Measurements from ENCODE around the gene OR7C2. TPM values are rescaled to one million over a fixed set of nuclear protein-coding genes. Genes with fewer than 3 reads are reported as not detected.

Gene OR7C2
- total RNA-seq, 1 donor from 2014 or later: not detected

DNA sequence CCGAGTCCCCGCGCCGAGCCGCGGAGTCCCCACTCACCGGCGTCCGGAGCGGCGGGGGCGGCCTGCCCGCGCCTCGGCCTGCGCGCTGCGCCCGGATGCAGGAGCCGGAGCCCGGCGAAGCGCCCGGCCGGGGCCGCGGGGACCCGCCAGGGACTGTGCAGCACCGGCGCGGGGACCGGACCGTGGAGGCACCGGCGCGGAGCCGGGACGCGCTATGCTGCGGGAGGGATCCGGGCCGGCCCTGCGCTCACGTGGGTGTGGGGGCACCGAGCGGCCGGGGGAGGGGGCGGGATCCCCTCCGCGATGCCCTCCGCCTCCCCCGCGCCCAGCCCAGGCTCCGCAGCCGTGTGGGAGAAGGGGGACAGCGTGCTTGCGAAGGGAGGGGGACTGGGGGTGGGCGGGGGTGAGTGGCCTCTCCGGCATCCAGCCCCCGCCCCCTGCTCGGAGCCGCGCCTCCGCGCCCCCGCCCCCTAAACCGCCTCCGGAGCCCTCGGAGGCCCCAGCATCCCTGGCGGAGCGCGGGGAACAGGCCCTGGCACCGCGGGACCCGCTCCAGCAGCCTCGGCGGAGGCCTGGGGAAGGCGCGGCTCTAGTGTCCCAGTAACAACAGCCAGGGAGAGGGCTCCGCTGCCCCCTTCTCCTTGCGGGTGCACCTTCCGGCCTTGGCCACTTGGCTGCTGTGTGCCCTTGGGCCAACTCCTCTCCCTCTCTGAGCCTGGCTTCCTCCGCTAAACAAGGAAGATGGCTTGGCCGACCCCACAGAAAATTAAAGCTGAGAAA, 38.4 kb downstream of the OR7C2 start, which contains the start of gene SLC1A6:
Gene SLC1A6, minus strand, starts transcription at position 389 of the 780 bp plus-strand sequence. CDS start 6,954 bp downstream, outside the sequence.
- DNase-seq (ENCODE audit: low spot score): no peak

DNA sequence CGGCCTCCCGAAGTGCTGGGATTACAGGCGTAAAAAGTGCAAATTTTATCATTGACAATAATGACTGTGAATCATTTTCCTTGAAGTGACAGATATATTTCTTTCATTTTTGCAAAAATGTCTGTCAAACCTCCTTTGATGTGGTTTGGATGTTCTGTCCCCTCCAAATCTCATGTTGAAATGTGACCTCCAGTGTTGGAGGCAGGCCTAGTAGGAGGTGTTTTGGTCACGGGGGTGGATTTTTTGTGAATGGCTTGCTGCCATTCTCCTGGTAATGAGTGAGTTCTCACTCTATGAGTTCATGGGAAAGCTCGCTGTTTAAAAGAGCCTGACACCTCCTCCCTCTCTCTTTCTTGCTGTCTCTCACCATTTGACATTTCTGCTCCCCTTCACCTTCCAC, 43.8 kb downstream of the OR7C2 start:
- no peak for DNase-seq (ENCODE audit: low spot score)

Other genes starting within 250 kb of the OR7C2 start
- 10.3 TPM for gene ADGRE2, start 162.9 kb upstream of the OR7C2 start, total RNA-seq
- gene OR7A5, start 106.3 kb upstream of the OR7C2 start, total RNA-seq: not detected
- gene OR7C1, start 106.3 kb upstream of the OR7C2 start, total RNA-seq: not detected
- not detected for gene OR7A10, start 92.6 kb upstream of the OR7C2 start, total RNA-seq
- not detected for gene OR7A17, start 55.4 kb upstream of the OR7C2 start, total RNA-seq
- gene SLC1A6, start 38.4 kb downstream of the OR7C2 start, total RNA-seq: 0.16 TPM
- gene CASP14, start 108.0 kb downstream of the OR7C2 start, total RNA-seq: 0.34 TPM
- not detected for gene OR1I1, start 140.7 kb downstream of the OR7C2 start, total RNA-seq
- gene SYDE1, start 165.9 kb downstream of the OR7C2 start, total RNA-seq: 20.4 TPM